ENCODE results near the gene SCYL1.

DNA sequence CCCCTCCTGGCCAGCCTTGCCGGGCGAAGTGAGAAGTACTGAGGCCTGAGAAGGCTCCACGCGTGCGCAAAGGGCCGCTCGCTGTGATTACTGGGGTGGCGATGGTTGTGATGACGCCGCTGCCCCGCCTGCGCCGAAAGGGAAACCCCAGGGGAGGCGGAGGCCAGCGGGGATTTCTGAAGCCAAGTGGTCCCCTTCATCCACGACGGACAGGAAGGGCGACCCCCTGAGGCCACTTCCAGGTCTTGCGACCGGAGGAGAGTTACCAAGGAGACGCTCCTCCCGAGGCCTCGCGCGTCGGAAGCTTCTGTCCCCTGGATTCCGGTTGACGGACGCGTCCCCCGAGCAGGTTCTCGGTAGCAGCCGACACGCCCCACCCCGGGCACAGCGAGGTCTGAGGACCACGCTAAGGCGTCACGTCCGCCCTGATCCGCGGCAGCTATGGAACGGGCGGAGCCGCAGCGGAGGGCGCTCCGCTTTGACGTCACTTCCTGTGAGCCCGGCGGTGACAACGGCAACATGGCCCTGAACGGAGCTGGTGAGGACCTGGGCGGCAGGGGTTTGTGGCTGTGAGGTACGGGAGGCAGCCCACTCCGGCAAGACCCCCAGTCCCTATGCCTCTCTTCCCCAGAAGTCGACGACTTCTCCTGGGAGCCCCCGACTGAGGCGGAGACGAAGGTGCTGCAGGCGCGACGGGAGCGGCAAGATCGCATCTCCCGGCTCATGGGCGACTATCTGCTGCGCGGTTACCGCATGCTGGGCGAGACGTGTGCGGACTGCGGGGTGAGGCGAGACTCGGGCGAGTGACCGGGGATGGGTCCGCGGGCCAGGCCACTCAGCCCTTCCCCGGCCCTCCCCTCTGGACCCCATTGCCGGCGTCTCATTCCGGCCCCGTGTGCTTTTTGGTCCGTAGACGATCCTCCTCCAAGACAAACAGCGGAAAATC is 45.4 kb downstream of the SCYL1 start, which contains the start of gene ZNRD2:
- TF ChIP-seq, protein P1, sequence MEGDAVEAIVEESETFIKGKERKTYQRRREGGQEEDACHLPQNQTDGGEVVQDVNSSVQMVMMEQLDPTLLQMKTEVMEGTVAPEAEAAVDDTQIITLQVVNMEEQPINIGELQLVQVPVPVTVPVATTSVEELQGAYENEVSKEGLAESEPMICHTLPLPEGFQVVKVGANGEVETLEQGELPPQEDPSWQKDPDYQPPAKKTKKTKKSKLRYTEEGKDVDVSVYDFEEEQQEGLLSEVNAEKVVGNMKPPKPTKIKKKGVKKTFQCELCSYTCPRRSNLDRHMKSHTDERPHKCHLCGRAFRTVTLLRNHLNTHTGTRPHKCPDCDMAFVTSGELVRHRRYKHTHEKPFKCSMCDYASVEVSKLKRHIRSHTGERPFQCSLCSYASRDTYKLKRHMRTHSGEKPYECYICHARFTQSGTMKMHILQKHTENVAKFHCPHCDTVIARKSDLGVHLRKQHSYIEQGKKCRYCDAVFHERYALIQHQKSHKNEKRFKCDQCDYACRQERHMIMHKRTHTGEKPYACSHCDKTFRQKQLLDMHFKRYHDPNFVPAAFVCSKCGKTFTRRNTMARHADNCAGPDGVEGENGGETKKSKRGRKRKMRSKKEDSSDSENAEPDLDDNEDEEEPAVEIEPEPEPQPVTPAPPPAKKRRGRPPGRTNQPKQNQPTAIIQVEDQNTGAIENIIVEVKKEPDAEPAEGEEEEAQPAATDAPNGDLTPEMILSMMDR (IDR thresholded peaks at IDR 0.05): peak; percentile 29 to 57 (median 40)
- TF ChIP-seq POLR2A (IDR thresholded peaks at IDR 0.05): no peak
